COR-L47 (cell line): Measurements from ENCODE around the gene POLR1E.

Experiments used
- DNase-seq: peaks from one replicate; lab custom pipeline; 2025; lab: John Stamatoyannopoulos, UW

The POLR1E gene

GRCh38 chr9:37485389-37486255 lies at the start of gene POLR1E:
TSS of gene POLR1E (plus strand) at chr9:37485948. CDS start at chr9:37486048, 100 bp downstream.
- DNase-seq = peak; percentile 96

- DNase-seq = no peak
These were observed 49.2 kb upstream of the POLR1E start for GRCh38 chr9:37436540-37436939.

- no peak for DNase-seq
These were observed 48.7 kb upstream of the POLR1E start for GRCh38 chr9:37437010-37437409.

- DNase-seq = no peak
These were observed 48.1 kb upstream of the POLR1E start for GRCh38 chr9:37437621-37438020.

- no peak for DNase-seq
These were observed 47.4 kb upstream of the POLR1E start for GRCh38 chr9:37438359-37438758.

- DNase-seq = no peak
These were observed 43.9 kb upstream of the POLR1E start for GRCh38 chr9:37441776-37442370.

- DNase-seq = no peak
These were observed 43.2 kb upstream of the POLR1E start for GRCh38 chr9:37442556-37442955.

- DNase-seq = no peak
These were observed 42.2 kb upstream of the POLR1E start for GRCh38 chr9:37443566-37443965.

- DNase-seq = no peak
These were observed 40.9 kb upstream of the POLR1E start for GRCh38 chr9:37444890-37445289.

GRCh38 chr9:37445832-37446231 lies 39.9 kb upstream of the POLR1E start:
- no peak for DNase-seq

- DNase-seq = peak; percentile 50
These were observed 39.3 kb upstream of the POLR1E start for GRCh38 chr9:37446401-37446800.

- DNase-seq = no peak
These were observed 38.6 kb upstream of the POLR1E start for GRCh38 chr9:37447111-37447510.

- no peak for DNase-seq
These were observed 35.7 kb upstream of the POLR1E start for GRCh38 chr9:37449862-37450632.

- no peak for DNase-seq
These were observed 34.1 kb upstream of the POLR1E start for GRCh38 chr9:37451628-37452027.

GRCh38 chr9:37452611-37453010 lies 33.1 kb upstream of the POLR1E start:
- no peak for DNase-seq

- no peak for DNase-seq
These were observed 31.9 kb upstream of the POLR1E start for GRCh38 chr9:37453827-37454226.

GRCh38 chr9:37454238-37454637 lies 31.5 kb upstream of the POLR1E start:
- no peak for DNase-seq

- no peak for DNase-seq
These were observed 29.7 kb upstream of the POLR1E start for GRCh38 chr9:37455884-37456647.

GRCh38 chr9:37456817-37457216 lies 28.9 kb upstream of the POLR1E start:
- no peak for DNase-seq

- DNase-seq = no peak
These were observed 21.7 kb upstream of the POLR1E start for GRCh38 chr9:37464006-37464405.

- DNase-seq = peak; percentile 94
These were observed 21.1 kb upstream of the POLR1E start for GRCh38 chr9:37464426-37465248.
